HL-60 (cell line): ENCODE measurements around the gene HTR3A.

Experiments used
- DNase-seq, 2 experiments: peaks; one replicate each; pipeline ENCODE4 v3.0.0-alpha.2; 2010 to 2020; ENCODE audit warnings: low read depth in 1 of 2, low spot score in 1 of 2
- H3K27ac ChIP-seq: fragments of 250-450 bp; sonication (Bioruptor Pico); replicated peaks from 2 replicates; pipeline ENCODE4 v1.5.1; 2020; ENCODE audit warnings: mild to moderate bottlenecking, moderate library complexity
- H3K27me3 ChIP-seq: fragments of 250-450 bp; sonication (Bioruptor Pico); 2 replicates; pipeline ENCODE4 v1.5.1; 2021; ENCODE audit warnings: mild to moderate bottlenecking, moderate library complexity; ENCODE audit not compliant: insufficient read depth, poor library complexity, severe bottlenecking
- H3K4me3 ChIP-seq: replicated peaks from 2 replicates; pipeline ENCODE4 v1.5.1; 2011; ENCODE audit warnings: mild to moderate bottlenecking, control low read depth, low read length; ENCODE audit not compliant: insufficient read depth
- CTCF ChIP-seq: IDR thresholded peaks from one replicate; pipeline ENCODE4 v1.5.1; 2011; ENCODE audit warnings: low read length, control low read depth, inconsistent platforms; ENCODE audit not compliant: insufficient read depth
- GABPA ChIP-seq: IDR thresholded peaks from 2 replicates; pipeline ENCODE4 v1.6.1; 2012; ENCODE audit warnings: low read depth
- POLR2AphosphoS5 ChIP-seq: IDR thresholded peaks from 2 replicates; pipeline ENCODE4 v1.6.1; 2012; ENCODE audit warnings: low read depth
- SPI1 ChIP-seq: IDR thresholded peaks from 2 replicates; pipeline ENCODE4 v1.6.1; 2012; ENCODE audit warnings: low read depth, mild to moderate bottlenecking, borderline replicate concordance
- TF ChIP-seq, protein P1 (sequence below): IDR thresholded peaks from 2 replicates; pipeline ENCODE4 v1.6.1; 2012; ENCODE audit warnings: low read depth; ENCODE audit not compliant: insufficient replicate concordance

Gene HTR3A

GRCh38 chr11:114011443-114011842 is 36.5 kb downstream of the HTR3A start:
- Histone ChIP-seq H3K27me3 (no peaks in the 10 kb centered on the region), H3K27ac (no peak overlapping the region), H3K4me3 (no peak overlapping the region)
- no peak for DNase-seq
- no peak for TF ChIP-seq GABPA
- no peak for TF ChIP-seq POLR2AphosphoS5
- TF ChIP-seq, protein P1, sequence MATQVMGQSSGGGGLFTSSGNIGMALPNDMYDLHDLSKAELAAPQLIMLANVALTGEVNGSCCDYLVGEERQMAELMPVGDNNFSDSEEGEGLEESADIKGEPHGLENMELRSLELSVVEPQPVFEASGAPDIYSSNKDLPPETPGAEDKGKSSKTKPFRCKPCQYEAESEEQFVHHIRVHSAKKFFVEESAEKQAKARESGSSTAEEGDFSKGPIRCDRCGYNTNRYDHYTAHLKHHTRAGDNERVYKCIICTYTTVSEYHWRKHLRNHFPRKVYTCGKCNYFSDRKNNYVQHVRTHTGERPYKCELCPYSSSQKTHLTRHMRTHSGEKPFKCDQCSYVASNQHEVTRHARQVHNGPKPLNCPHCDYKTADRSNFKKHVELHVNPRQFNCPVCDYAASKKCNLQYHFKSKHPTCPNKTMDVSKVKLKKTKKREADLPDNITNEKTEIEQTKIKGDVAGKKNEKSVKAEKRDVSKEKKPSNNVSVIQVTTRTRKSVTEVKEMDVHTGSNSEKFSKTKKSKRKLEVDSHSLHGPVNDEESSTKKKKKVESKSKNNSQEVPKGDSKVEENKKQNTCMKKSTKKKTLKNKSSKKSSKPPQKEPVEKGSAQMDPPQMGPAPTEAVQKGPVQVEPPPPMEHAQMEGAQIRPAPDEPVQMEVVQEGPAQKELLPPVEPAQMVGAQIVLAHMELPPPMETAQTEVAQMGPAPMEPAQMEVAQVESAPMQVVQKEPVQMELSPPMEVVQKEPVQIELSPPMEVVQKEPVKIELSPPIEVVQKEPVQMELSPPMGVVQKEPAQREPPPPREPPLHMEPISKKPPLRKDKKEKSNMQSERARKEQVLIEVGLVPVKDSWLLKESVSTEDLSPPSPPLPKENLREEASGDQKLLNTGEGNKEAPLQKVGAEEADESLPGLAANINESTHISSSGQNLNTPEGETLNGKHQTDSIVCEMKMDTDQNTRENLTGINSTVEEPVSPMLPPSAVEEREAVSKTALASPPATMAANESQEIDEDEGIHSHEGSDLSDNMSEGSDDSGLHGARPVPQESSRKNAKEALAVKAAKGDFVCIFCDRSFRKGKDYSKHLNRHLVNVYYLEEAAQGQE = no peak

- TF ChIP-seq, protein P1 = no peak
- Histone ChIP-seq H3K4me3 (no peak overlapping the region), H3K27ac (no peak overlapping the region), H3K27me3 (no peaks in the 10 kb centered on the region)
- DNase-seq = no peak
Measured at GRCh38 chr11:114015117-114015516, 40.2 kb downstream of the HTR3A start.

DNA sequence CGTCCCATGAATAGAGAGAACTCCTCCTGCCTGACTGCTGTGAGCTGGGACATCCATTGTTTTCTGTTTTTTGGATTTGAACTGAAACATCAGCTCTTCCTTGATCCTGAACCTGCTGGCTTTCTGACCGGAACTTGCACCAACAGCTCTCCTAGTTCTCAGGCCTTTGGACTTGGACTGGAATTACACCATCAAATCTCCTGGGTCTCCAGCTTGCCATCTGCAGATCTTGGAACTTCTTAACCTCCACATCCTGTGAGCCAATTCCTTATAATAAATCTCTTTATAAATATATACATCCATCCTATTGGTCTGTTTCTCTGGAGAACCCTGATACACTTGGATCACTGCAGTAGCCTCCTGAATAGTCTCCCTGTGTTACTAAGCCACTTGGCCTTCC is 42.1 kb downstream of the HTR3A start:
- Histone ChIP-seq H3K27me3 (no peaks in the 10 kb centered on the region), H3K27ac (no peak overlapping the region), H3K4me3 (no peak overlapping the region)
- no peak for DNase-seq
- TF ChIP-seq CTCF = no peak
- no peak for TF ChIP-seq GABPA
- TF ChIP-seq SPI1 = no peak
- TF ChIP-seq, protein P1 = no peak
- TF ChIP-seq POLR2AphosphoS5 = no peak

DNA sequence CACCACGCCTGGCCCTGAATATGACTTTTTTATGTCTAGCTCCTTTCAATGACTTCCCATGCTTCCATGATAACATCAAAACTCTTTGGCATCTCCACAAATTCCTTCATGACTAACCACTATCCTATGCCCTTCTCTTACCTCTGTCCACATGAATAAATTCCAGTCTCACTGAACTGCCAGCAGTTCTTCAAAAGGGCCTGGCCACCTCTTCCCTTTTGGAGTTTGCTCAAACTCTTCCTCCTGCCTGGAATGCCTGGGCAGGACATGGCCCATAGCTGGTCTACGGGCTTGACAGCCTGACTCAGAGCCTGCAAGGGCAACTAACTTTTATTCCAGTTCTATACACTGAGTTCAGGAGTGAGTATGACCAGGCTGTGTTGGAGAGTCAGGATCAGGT is 42.8 kb downstream of the HTR3A start:
- Histone ChIP-seq H3K27me3 (no peaks in the 10 kb centered on the region), H3K4me3 (no peak overlapping the region), H3K27ac (no peak overlapping the region)
- TF ChIP-seq POLR2AphosphoS5 (no peak), SPI1 (no peak), CTCF (no peak)
- TF ChIP-seq, protein P1 = no peak
- no peak for DNase-seq
